ENCODE results near the gene SYP. TPM values are rescaled to one million over a fixed set of nuclear protein-coding genes. Genes with fewer than 3 reads are reported as not detected.

SYP gene
- 10 to 100 TPM in 1 of 2 donors, 1 to 10 TPM in 1; 8.7 to 15.9 TPM for total RNA-seq

DNA sequence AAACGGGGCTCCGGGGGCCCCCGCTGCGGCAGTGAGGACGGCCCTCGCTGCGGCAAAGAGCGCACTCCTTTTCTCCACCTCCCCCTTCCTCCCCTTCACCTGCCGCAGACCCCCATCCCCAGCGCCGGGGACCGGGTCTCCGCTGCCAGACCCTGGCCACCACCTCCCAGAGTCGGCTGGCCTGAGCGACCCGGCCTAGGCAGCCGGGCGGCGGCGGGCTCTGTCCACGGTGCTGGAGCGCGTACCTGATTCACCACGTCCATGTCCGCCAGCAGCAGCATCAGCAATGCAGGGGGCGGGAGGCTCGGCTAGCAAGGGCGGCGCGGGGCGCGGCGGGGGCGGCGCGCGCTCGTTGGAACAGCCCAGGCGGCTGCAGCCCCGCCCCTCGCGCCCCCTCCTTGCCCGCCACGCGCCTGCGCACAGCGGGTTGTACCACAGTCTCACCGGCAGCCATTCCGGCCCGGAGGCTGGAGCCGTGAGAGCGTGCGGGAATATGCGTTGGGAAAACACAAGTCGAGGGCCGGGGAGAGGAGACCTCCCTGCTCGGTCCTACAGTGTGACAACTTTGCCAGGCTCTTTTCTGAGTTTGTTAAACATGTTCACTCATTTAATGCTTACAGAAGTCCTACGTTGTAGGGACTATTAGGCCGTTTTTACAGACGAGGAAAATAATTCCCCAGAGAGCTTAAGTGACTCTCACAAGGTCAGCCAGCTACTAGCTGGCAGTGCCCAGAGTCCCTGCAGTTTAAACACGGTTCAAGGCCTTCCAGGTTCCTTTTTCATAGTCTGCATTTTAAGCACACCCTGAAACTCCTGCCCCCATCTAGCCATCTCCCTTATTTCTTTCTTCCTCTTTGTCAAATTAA, at the start of gene SYP:
SYP (minus strand) TSS at position 288 of the 866 bp plus-strand sequence; CDS start at position 281, 7 bp downstream.
- ATAC-seq (replicated peaks in 1 of 2) (peak; percentile 94 to 97), DNase-seq (peak; percentile 90 to 92)
- H3K4me3 Mint-ChIP-seq: peak within 1 kb of the TSS; percentile 64 to 83
- H3K4me1 Mint-ChIP-seq (ENCODE audit: low read depth): peaks cover 21% of the 10 kb centered on the region
- H3K27ac Mint-ChIP-seq: peak within 1 kb of the TSS; percentile 33
- no peaks in the 10 kb centered on the region for H3K36me3 Mint-ChIP-seq (ENCODE audit: insufficient read depth in 2 of 2)
- H3K27me3 Mint-ChIP-seq (ENCODE audit: low read depth): peaks cover 6% of the 10 kb centered on the region
- no peaks in the 10 kb centered on the region for H3K9me3 Mint-ChIP-seq

DNA sequence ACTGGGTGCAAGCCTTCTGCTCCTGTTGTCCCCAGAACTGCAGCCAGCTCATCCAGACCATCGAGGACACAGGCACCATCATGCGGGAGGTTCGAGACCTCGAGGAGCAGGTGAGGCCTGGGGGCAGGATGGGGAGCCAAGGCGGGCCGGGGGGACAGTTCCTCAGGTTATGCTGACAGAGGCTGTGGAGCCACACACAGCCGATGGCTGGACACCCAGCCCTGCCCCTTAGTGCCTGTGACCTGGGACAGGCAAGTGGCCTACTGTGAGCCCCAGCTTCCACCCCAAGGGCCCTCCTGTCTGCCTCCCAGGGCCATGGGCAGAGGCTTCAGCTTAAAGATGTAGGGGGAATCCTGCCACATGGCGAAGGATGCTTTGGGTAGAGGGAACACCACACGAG, 49.6 kb upstream of the SYP start:
- Mint-ChIP-seq H3K36me3 (ENCODE audit: insufficient read depth in 2 of 2) (peaks cover 2 to 4% of the 10 kb centered on the region in 2 donors), H3K27me3 (ENCODE audit: low read depth) (no peaks in the 10 kb centered on the region), H3K27ac (no peak overlapping the region), H3K9me3 (no peaks in the 10 kb centered on the region), H3K4me3 (no peak overlapping the region), H3K4me1 (ENCODE audit: low read depth) (peaks cover 8% of the 10 kb centered on the region)
- ATAC-seq (replicated peaks in 1 of 2) (no peak), DNase-seq (no peak)

DNA sequence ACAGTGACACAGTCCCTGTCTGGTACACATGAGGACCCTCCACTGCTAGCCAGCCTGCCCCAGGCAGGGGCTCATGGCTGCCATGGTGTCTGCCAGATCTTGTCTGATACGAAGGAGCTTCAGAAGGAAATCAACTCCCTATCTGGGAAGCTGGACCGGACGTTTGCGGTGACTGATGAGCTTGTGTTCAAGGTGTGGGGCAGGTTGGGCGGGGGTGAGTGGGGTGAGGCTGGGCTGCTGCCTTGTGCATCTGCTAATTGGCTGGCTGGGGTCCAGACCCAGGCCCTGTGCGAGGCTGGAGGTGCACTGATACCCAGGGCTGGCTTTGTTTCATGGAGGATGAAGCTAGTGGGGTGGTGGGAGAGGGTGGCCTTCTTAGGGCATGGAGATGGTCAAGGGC, 49.1 kb upstream of the SYP start:
- no peak overlapping the region for H3K4me3 Mint-ChIP-seq
- no peaks in the 10 kb centered on the region for H3K27me3 Mint-ChIP-seq (ENCODE audit: low read depth)
- ATAC-seq (replicated peaks in 1 of 2) (no peak), DNase-seq (no peak)
- H3K9me3 Mint-ChIP-seq: no peaks in the 10 kb centered on the region
- no peak overlapping the region for H3K27ac Mint-ChIP-seq
- peaks cover 4% of the 10 kb centered on the region in 2 donors for H3K36me3 Mint-ChIP-seq (ENCODE audit: insufficient read depth in 2 of 2)
- H3K4me1 Mint-ChIP-seq (ENCODE audit: low read depth): peaks cover 8% of the 10 kb centered on the region

DNA sequence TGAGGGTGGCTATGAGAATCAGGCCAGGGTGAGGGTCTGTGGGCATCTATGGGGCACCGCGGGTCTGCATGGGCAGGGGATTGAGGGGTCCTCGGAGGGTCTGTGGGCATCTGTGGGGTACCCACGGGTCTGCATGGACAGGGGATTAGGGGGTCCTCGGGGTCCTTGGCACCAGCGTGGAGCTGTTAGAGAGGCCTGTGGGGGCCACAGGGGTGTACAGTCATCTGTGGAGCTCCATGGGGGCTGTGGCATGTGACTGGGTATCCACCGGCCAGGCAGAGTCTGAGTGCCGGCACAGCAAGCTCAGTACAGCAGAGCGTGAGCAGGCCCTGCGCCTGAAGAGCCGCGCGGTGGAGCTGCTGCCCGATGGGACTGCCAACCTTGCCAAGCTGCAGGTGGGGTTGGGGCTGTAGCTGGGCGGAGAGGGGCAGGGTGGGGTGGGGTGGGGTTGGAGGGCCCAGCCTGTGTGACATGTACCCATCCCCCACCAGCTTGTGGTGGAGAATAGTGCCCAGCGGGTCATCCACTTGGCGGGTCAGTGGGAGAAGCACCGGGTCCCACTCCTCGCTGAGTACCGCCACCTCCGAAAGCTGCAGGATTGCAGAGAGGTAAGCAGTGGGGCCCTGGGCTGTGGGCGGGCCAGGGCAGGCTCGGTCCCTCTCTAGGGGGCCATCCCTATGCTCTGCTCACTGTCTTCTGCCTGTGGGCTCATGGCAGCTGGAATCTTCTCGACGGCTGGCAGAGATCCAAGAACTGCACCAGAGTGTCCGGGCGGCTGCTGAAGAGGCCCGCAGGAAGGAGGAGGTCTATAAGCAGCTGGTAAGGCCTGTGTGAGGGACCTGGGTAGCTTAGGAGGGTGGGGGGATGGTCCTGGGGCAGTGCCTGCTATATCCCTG, 48.2 kb upstream of the SYP start:
- H3K27me3 Mint-ChIP-seq (ENCODE audit: low read depth): no peaks in the 10 kb centered on the region
- ATAC-seq (replicated peaks in 1 of 2): no peak
- DNase-seq: no peak
- H3K4me3 Mint-ChIP-seq: no peak overlapping the region
- peaks cover 8% of the 10 kb centered on the region for H3K4me1 Mint-ChIP-seq (ENCODE audit: low read depth)
- H3K27ac Mint-ChIP-seq: no peak overlapping the region
- no peaks in the 10 kb centered on the region for H3K9me3 Mint-ChIP-seq
- H3K36me3 Mint-ChIP-seq (ENCODE audit: insufficient read depth in 2 of 2): peaks cover 4 to 6% of the 10 kb centered on the region in 2 donors

DNA sequence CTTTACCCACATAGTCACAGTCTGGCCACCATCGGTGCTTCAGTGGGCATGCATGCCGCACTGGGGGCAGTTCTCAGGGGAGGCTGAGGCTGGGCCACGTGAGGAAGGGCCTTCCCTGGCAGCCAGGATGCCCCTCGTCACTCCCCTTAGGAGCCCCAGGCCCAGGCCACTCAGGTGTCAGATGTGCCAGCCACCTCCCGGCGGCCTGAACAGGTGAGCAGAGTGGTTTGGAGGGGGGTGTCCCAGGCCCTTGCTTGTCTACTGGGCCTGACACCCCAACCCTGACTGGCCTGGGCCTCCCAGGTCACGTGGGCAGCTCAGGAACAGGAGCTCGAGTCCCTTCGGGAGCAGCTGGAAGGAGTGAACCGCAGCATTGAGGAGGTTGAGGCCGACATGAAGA, 47.4 kb upstream of the SYP start:
- ATAC-seq (replicated peaks in 1 of 2) (no peak), DNase-seq (no peak)
- Mint-ChIP-seq H3K27ac (no peak overlapping the region), H3K9me3 (no peaks in the 10 kb centered on the region), H3K36me3 (ENCODE audit: insufficient read depth in 2 of 2) (peaks cover 4 to 6% of the 10 kb centered on the region in 2 donors), H3K27me3 (ENCODE audit: low read depth) (no peaks in the 10 kb centered on the region), H3K4me1 (ENCODE audit: low read depth) (peaks cover 8% of the 10 kb centered on the region), H3K4me3 (no peak overlapping the region)

DNA sequence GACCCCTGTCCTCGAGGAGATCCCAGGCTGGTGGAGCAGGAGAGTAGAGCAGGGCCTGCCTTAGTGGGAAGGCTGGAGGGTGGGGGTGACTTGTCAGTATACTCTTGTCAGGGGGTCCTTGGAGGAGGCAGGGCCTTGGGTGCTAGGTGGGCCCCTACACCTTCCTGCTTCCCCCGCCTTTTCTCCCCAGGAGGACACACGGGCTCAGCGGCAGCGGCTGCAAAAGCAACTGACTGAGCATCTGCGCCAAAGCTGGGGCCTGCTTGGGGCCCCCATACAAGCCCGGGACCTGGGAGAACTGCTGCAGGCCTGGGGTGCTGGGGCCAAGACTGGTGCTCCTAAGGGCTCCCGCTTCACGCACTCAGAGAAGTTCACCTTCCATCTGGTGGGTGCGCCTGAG, 46.5 kb upstream of the SYP start:
- H3K9me3 Mint-ChIP-seq: no peaks in the 10 kb centered on the region

DNA sequence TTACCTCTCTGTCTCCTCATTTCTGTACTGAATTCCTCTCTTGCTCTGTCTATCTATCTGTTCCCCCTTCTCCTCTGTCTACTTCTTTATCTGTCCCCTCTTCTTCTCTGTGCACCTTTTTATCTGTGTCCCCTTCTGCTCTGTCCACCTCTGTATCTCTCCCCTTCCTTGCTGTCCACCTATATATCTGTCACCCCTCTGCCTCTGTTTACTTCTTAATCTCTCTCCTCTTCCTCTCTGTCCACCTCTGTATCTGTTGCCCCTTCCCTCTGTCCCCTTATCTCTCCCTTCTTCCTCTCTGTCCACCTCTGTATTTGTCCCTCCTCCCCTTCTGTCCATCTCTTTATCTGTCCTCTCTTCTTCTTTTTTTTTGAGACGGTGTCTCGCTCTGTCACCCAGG, 44.2 kb upstream of the SYP start:
- H3K4me3 Mint-ChIP-seq: no peak overlapping the region
- no peak for DNase-seq
- no peaks in the 10 kb centered on the region for H3K4me1 Mint-ChIP-seq (ENCODE audit: low read depth)
- no peaks in the 10 kb centered on the region for H3K9me3 Mint-ChIP-seq
- H3K36me3 Mint-ChIP-seq (ENCODE audit: insufficient read depth in 2 of 2): peaks cover 4% of the 10 kb centered on the region in 2 donors
- no peak for ATAC-seq (replicated peaks in 1 of 2)
- H3K27me3 Mint-ChIP-seq (ENCODE audit: low read depth): no peaks in the 10 kb centered on the region
- H3K27ac Mint-ChIP-seq: no peak overlapping the region

More for the DNA sequence above, 46.5 kb upstream of the SYP start:
- Mint-ChIP-seq H3K27ac (peak overlapping the region; percentile 13), H3K36me3 (ENCODE audit: insufficient read depth in 2 of 2) (peaks cover 4 to 6% of the 10 kb centered on the region in 2 donors), H3K4me3 (no peak overlapping the region), H3K27me3 (ENCODE audit: low read depth) (no peaks in the 10 kb centered on the region), H3K4me1 (ENCODE audit: low read depth) (peaks cover 8% of the 10 kb centered on the region)
- DNase-seq (no peak), ATAC-seq (replicated peaks in 1 of 2) (no peak)

DNA sequence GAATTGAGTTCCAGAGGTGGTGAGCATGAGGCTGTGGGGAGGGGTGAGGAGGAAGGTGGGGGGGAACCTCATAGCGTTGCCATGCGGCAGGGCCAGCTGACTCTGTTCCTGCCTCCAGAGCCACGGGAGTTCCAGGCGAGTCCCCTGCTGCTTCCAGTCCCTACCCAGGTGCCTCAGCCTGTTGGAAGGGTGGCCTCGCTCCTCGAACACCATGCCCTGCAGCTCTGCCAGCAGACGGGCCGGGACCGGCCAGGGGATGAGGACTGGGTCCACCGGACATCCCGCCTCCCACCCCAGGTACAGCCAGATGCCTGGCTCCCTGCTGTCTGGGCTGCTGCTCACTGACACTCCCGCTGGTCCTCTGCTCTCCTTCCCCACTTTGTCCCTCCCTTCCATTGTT, 43.2 kb upstream of the SYP start:
- Mint-ChIP-seq H3K27me3 (ENCODE audit: low read depth) (no peaks in the 10 kb centered on the region), H3K36me3 (ENCODE audit: insufficient read depth in 2 of 2) (peaks cover 4% of the 10 kb centered on the region in 2 donors), H3K9me3 (no peaks in the 10 kb centered on the region), H3K27ac (no peak overlapping the region), H3K4me3 (no peak overlapping the region), H3K4me1 (ENCODE audit: low read depth) (no peaks in the 10 kb centered on the region)
- ATAC-seq (replicated peaks in 1 of 2): no peak
- DNase-seq: no peak

DNA sequence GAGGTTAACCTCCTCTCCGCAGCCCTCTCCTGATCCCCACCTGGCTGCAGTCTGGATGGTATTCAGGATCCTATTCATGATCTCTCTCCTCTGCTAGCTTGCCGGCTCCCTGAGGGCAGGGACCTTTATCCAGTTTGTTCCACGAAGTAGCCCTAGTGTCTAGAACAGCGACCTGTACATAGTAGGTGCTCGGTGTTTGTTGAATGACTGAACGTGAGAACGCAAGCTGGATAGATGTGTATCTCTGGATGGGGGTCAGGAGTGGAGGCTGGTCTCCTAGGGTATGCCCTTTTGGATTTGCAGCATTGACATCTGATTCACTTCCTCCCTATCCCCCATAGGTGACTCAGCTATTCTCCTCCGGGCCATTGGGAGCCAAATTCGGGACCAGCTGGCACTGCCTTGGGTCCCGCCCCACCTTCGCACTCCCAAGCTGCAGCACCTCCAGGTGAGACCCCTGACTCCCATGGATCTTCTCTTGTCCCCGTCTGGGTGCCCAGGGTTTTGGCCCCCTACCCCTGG, 42.6 kb upstream of the SYP start:
- no peak for ATAC-seq (replicated peaks in 1 of 2)
- Mint-ChIP-seq H3K9me3 (no peaks in the 10 kb centered on the region), H3K4me3 (no peak overlapping the region), H3K36me3 (ENCODE audit: insufficient read depth in 2 of 2) (peaks cover 4% of the 10 kb centered on the region in 2 donors), H3K27ac (no peak overlapping the region), H3K4me1 (ENCODE audit: low read depth) (no peaks in the 10 kb centered on the region), H3K27me3 (ENCODE audit: low read depth) (no peaks in the 10 kb centered on the region)
- no peak for DNase-seq

DNA sequence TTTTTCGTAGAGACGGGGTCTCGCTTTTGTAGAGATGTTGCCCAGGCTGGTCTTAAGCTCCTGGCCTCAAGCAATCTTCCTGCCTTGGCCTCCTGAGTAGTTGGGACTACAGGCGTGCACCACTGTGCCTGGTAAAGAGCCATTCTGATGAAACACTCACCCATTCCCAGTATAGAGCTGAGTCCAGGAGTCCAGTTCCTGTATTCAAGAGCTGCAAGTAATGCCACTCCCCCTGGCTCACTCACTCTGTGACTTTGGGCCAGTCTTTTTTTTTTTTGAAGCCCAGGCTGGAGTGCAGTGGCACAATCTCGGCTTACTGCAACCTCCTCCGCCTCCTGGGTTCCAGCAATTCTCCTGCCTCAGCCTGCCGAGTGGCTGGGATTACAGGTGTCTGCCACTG, 38.7 kb upstream of the SYP start:
- Mint-ChIP-seq H3K36me3 (ENCODE audit: insufficient read depth in 2 of 2) (no peaks in the 10 kb centered on the region), H3K9me3 (no peaks in the 10 kb centered on the region)
- ATAC-seq (replicated peaks in 1 of 2): no peak

DNA sequence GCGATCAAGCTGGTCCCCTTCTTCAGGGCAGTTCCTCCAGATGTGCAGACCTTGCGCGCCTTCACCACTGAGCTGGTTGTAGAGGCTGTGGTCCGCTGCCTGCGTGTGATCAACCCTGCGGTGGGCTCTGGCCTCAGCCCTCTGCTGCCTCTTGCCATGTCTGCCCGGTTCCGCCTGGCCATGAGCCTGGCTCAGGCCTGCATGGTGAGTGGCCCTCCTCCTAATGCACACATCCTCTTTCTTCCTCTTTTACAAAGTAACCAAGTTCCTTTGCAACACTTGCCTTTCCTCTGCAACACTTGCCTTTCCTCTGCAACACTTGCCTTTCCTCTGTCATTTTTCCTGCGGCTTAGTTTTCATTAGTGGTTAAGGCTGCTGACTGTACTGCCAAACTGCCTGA, 37.1 kb upstream of the SYP start:
- H3K4me3 Mint-ChIP-seq: peak overlapping the region; percentile 93 to 95
- peak overlapping the region; percentile 47 for H3K27ac Mint-ChIP-seq
- peaks cover 15% of the 10 kb centered on the region for H3K4me1 Mint-ChIP-seq (ENCODE audit: low read depth)
- no peak for ATAC-seq (replicated peaks in 1 of 2)
- H3K27me3 Mint-ChIP-seq (ENCODE audit: low read depth): no peaks in the 10 kb centered on the region
- H3K9me3 Mint-ChIP-seq: no peaks in the 10 kb centered on the region
- no peaks in the 10 kb centered on the region for H3K36me3 Mint-ChIP-seq (ENCODE audit: insufficient read depth in 2 of 2)
- DNase-seq: no peak

More for the DNA sequence above, 38.7 kb upstream of the SYP start:
- H3K27me3 Mint-ChIP-seq (ENCODE audit: low read depth): no peaks in the 10 kb centered on the region
- peaks cover 15% of the 10 kb centered on the region for H3K4me1 Mint-ChIP-seq (ENCODE audit: low read depth)
- H3K27ac Mint-ChIP-seq: no peak overlapping the region
- no peak for DNase-seq
- H3K4me3 Mint-ChIP-seq: no peak overlapping the region

DNA sequence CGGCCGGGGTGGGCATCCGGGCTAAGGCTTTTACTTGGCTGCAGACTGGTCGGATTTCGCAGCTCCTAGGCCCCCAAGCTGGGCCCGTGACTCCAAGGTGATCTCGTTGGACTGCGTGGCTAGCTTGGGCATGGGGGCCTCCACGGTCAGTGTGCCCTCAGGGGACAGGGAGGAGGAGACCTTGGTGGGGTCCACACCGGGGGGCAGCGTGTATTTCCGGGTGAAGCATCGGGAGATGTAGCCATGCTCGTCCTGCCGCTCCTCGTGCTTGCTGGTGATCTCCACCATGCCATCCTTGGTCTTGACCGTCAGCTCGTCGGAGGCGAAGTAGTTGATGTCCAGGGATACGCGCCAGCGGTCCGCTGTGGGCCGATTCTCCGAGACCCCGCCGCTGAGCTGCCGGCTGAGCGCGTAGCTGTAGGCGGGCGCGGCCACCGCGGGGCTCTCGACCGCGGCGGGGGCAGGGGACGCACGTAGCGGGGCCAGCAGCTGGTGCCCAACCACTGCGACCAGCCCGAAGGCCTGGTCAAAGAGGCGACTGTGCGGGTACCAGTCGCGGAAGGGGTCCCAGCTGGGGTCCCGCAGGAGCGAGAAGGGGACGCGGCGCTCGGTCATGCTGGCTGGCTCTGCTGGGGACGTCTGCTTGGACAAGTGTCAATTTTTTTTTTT, 34.0 kb upstream of the SYP start:
- DNase-seq (no peak), ATAC-seq (replicated peaks in 1 of 2) (no peak)
- Mint-ChIP-seq H3K4me3 (peak overlapping the region in 1 of 2 donors; percentile 3), H3K27ac (no peak overlapping the region), H3K9me3 (no peaks in the 10 kb centered on the region), H3K27me3 (ENCODE audit: low read depth) (no peaks in the 10 kb centered on the region), H3K4me1 (ENCODE audit: low read depth) (peaks cover 25% of the 10 kb centered on the region), H3K36me3 (ENCODE audit: insufficient read depth in 2 of 2) (no peaks in the 10 kb centered on the region)

All from activated T-cell treated with anti-CD3 and anti-CD28 coated beads, Interleukin-2, amount 50 U/mL, for 72 hours (primary cell).